Progenitor cell of endocrine pancreas (in vitro differentiated cells): Measurements from ENCODE around the gene NKAIN2. TPM values are rescaled to one million over a fixed set of nuclear protein-coding genes. Genes with fewer than 3 reads are reported as not detected.
"Not testable (repeated sequence)": the region's sequence is repeated elsewhere in the genome, so short reads cannot be mapped to it uniquely, and the experiment has no call there.

Source experiments
- DNase-seq: peaks from one replicate; pipeline ENCODE4 v3.0.0; 2021; ENCODE audit warnings: low spot score; ENCODE audit not compliant: unreplicated experiment
- H3K27ac Mint-ChIP-seq: 2 replicates; pipeline ENCODE4 v1.8.0; 2021; ENCODE audit warnings: mild to moderate bottlenecking, moderate library complexity, mixed read lengths
- H3K27me3 Mint-ChIP-seq: 2 replicates; pipeline ENCODE4 v1.8.0; 2021; ENCODE audit warnings: mixed read lengths
- H3K36me3 Mint-ChIP-seq: 2 replicates; pipeline ENCODE4 v1.8.0; 2022; ENCODE audit warnings: mixed read lengths; ENCODE audit not compliant: insufficient read depth
- H3K4me1 Mint-ChIP-seq: 2 replicates; pipeline ENCODE4 v1.8.0; 2021; ENCODE audit warnings: low read depth, mixed read lengths
- H3K4me3 Mint-ChIP-seq: 2 replicates; pipeline ENCODE4 v1.8.0; 2021; ENCODE audit warnings: low read depth, mild to moderate bottlenecking, moderate library complexity, mixed read lengths
- H3K9me3 Mint-ChIP-seq: 2 replicates; pipeline ENCODE4 v1.8.0; 2021; ENCODE audit warnings: low read depth, mixed read lengths
- total RNA-seq: library from RNA; stranded (reverse); gene quantifications from 2 replicates; pipeline ENCODE4 v1.2.1, GENCODE V29; 2021
- TF ChIP-seq, protein P1 (sequence below): fragments of 200-600 bp; sonication (generic); IDR thresholded peaks from one replicate; pipeline ENCODE4 v1.5.0; 2021; ENCODE audit warnings: antibody characterized with exemption, mild to moderate bottlenecking; ENCODE audit not compliant: unreplicated experiment

Gene NKAIN2
- total RNA-seq, 1 donor from 2014 or later, result 2.5 TPM

GRCh38 chr6:124446961-124447360, 643.3 kb downstream of the NKAIN2 start:
- Mint-ChIP-seq H3K27me3 (no peaks in the 10 kb centered on the region), H3K27ac (no peak overlapping the region), H3K4me1 (peaks cover 1% of the 10 kb centered on the region), H3K4me3 (no peak overlapping the region), H3K36me3 (no peaks in the 10 kb centered on the region), H3K9me3 (no peaks in the 10 kb centered on the region)
- no peak for DNase-seq
- TF ChIP-seq, protein P1, sequence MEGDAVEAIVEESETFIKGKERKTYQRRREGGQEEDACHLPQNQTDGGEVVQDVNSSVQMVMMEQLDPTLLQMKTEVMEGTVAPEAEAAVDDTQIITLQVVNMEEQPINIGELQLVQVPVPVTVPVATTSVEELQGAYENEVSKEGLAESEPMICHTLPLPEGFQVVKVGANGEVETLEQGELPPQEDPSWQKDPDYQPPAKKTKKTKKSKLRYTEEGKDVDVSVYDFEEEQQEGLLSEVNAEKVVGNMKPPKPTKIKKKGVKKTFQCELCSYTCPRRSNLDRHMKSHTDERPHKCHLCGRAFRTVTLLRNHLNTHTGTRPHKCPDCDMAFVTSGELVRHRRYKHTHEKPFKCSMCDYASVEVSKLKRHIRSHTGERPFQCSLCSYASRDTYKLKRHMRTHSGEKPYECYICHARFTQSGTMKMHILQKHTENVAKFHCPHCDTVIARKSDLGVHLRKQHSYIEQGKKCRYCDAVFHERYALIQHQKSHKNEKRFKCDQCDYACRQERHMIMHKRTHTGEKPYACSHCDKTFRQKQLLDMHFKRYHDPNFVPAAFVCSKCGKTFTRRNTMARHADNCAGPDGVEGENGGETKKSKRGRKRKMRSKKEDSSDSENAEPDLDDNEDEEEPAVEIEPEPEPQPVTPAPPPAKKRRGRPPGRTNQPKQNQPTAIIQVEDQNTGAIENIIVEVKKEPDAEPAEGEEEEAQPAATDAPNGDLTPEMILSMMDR, result no peak

GRCh38 chr6:124459268-124459667, 655.6 kb downstream of the NKAIN2 start:
- Mint-ChIP-seq H3K36me3 (no peaks in the 10 kb centered on the region), H3K4me1 (no peaks in the 10 kb centered on the region), H3K27ac (no peak overlapping the region), H3K9me3 (peaks cover 1% of the 10 kb centered on the region), H3K4me3 (no peak overlapping the region), H3K27me3 (no peaks in the 10 kb centered on the region)
- no peak for DNase-seq
- TF ChIP-seq, protein P1, result no peak

DNA sequence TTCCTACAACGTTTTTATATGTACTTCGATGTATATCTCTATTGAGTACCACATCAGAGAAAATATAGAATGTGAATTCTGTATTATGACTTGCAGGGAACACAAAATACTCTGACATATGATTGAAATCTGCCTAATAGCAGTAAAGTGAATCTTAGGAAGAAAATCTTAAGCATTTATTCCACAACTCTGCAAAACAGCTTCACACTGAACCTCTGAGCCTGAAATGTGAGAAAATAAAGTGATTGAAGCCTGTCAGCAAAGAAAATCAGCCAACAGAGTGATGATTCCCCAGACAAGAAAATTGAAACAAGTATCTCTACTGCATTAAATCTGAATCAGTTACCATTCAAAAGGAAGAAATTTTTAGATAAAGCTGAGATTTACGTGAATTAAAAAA, 659.1 kb downstream of the NKAIN2 start:
- Mint-ChIP-seq H3K27ac (no peak overlapping the region), H3K4me3 (no peak overlapping the region), H3K27me3 (no peaks in the 10 kb centered on the region), H3K36me3 (no peaks in the 10 kb centered on the region), H3K9me3 (peaks cover 3% of the 10 kb centered on the region), H3K4me1 (no peaks in the 10 kb centered on the region)
- no peak for DNase-seq
- TF ChIP-seq, protein P1, result no peak

DNA sequence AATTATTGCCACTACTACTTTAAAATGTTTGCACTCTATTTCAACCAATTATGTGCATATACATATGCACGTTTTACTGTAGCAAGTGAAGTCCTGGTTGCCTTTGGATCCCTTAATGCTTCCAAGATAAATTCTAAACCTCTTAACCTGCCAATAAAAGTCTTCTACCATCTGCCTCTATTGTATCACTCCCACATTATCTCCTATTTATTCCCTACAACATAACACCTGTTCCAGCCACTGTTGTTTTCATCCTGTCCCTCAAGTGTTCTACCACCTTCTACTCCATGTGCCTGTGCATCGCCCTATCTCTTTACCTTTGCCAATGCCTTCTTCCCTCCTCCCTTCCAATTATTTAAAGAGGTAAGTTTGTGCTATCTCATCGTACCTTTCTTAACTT, 659.6 kb downstream of the NKAIN2 start:
- DNase-seq, result no peak
- no peak overlapping the region for H3K27ac Mint-ChIP-seq
- H3K4me3 Mint-ChIP-seq, result no peak overlapping the region
- no peaks in the 10 kb centered on the region for H3K27me3 Mint-ChIP-seq
- H3K4me1 Mint-ChIP-seq, result no peaks in the 10 kb centered on the region
- peaks cover 3% of the 10 kb centered on the region for H3K9me3 Mint-ChIP-seq
- TF ChIP-seq, protein P1, result no peak
- no peaks in the 10 kb centered on the region for H3K36me3 Mint-ChIP-seq

GRCh38 chr6:124464600-124464999, 660.9 kb downstream of the NKAIN2 start:
- H3K27ac Mint-ChIP-seq, H3K27me3 Mint-ChIP-seq, DNase-seq, H3K36me3 Mint-ChIP-seq, H3K4me3 Mint-ChIP-seq, H3K4me1 Mint-ChIP-seq, H3K9me3 Mint-ChIP-seq: not testable (repeated sequence)

DNA sequence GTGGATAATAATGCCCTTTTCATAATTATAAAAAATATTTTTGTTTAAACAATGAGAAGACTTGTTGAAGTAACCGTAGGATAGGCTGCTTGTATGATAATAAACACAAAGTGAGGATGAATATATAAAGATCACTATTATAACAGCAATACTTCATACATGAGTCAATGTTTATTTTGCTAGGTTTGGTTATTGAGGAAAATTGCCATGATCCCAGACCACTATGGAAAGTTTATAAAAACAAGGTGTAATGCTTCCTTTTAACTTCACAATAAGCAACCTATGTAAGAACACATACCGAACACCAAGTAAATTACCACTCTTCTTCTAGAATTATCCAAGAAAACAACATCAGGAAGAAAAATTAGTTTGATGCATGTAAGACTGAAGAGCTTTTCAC, 663.3 kb downstream of the NKAIN2 start:
- Mint-ChIP-seq H3K36me3 (no peaks in the 10 kb centered on the region), H3K27me3 (no peaks in the 10 kb centered on the region), H3K27ac (no peak overlapping the region)

More for the DNA sequence above, 663.3 kb downstream of the NKAIN2 start:
- no peaks in the 10 kb centered on the region for H3K4me1 Mint-ChIP-seq
- TF ChIP-seq, protein P1, result no peak
- no peak overlapping the region for H3K4me3 Mint-ChIP-seq
- no peak for DNase-seq
- peaks cover 3% of the 10 kb centered on the region for H3K9me3 Mint-ChIP-seq
